ENCODE data around the gene TAPT1.
A peak's percentile ranks its signal among the peaks of the same experiment; 100 is the strongest.

Gene TAPT1

DNA sequence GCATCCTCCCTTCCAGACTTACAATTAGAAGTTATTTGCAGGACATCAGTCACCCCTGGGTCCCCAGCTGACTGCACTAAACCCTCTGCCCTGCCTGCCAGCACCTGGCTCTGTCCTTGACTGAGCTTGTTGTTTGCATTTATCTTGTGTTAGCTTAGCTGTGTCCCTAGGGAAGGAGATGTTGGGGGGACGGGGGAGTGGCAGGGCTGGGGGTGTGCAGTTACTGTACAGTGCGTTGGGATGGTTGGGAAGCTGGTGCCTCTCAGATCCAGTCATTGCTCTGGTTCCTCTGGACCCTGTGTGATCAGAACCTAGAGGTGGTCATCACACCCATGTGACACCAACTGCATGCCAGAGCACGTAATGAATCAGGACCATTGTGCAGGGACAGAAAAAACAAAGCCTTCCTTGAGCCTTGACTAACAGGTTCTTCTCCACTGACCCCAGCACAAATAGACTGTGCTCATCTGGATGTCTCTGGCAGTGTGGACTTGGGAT lies 109.7 kb downstream of the TAPT1 start:
- no peak for DNase-seq (ENCODE audit: low read depth)
- no peak overlapping the region for H3K4me3 ChIP-seq (ENCODE audit: low read length)
- TF ChIP-seq, protein P1, sequence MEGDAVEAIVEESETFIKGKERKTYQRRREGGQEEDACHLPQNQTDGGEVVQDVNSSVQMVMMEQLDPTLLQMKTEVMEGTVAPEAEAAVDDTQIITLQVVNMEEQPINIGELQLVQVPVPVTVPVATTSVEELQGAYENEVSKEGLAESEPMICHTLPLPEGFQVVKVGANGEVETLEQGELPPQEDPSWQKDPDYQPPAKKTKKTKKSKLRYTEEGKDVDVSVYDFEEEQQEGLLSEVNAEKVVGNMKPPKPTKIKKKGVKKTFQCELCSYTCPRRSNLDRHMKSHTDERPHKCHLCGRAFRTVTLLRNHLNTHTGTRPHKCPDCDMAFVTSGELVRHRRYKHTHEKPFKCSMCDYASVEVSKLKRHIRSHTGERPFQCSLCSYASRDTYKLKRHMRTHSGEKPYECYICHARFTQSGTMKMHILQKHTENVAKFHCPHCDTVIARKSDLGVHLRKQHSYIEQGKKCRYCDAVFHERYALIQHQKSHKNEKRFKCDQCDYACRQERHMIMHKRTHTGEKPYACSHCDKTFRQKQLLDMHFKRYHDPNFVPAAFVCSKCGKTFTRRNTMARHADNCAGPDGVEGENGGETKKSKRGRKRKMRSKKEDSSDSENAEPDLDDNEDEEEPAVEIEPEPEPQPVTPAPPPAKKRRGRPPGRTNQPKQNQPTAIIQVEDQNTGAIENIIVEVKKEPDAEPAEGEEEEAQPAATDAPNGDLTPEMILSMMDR (conservative IDR thresholded peaks at IDR 0.05; ENCODE audit: low read depth, low read length), result no peak

DNA sequence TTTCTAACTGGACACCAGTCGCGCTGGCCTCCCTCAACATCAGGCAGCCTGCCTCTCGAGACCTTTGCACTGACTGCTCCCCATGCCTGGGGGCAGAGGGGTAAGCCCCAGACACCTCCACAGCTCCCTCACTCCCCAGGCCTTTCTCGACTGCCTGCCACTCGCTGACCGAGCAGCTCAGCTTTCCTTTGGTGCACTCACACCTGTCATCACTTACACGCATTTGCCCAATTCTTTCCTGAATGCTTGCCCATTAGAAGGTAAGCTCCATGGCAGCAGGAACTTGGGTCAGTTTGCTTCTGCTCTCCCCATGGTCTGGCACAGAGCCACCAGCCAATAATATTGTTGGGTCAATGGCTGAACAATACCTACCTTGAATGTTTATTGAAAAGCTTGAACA lies 110.3 kb downstream of the TAPT1 start:
- TF ChIP-seq, protein P1 (conservative IDR thresholded peaks at IDR 0.05; ENCODE audit: low read depth, low read length), result no peak
- DNase-seq (ENCODE audit: low read depth), result no peak
- no peak overlapping the region for H3K4me3 ChIP-seq (ENCODE audit: low read length)

DNA sequence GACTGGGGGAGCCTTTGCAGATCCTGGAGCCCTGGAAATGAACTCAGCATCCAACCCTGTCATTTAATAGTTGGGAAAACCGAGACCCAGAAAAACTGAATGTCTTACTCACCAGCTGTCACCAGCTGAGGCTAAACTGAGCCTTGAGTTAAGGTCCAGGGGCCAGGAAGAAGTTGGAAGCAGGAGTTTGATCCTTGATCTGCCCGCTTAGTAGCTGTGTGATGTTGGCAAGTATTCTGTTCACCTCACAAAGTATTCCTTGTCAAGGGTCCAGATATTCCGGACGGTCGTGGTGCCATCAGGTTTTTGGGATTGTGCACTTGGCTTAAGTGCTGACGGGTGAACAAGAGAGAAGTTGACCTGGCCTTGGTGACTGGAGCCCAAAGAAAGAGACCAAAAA lies 111.7 kb downstream of the TAPT1 start:
- TF ChIP-seq, protein P1 (conservative IDR thresholded peaks at IDR 0.05; ENCODE audit: low read depth, low read length), result no peak
- no peak for DNase-seq (ENCODE audit: low read depth)
- H3K4me3 ChIP-seq (ENCODE audit: low read length), result no peak overlapping the region

DNA sequence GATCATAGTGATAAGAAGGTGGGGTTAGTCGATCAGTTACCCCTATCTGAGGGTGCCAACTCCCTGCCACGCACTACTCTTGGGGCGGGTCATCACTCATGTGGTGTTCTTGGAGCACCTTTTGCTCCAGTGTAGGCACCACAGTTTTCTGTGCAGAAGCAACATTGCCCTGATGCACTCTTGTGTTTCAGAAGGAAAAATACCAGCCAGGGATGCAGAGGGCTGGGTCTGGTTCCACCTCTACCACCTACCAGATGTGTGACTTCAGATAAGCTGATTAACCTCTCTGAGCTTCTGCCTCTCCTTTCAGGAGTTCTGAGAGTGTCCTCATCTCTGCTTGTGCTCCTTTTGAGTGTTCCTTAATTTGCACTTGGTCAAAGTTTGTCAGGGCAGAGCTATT lies 112.5 kb downstream of the TAPT1 start:
- TF ChIP-seq, protein P1 (conservative IDR thresholded peaks at IDR 0.05; ENCODE audit: low read depth, low read length), result no peak
- no peak for DNase-seq (ENCODE audit: low read depth)
- H3K4me3 ChIP-seq (ENCODE audit: low read length), result no peak overlapping the region

DNA sequence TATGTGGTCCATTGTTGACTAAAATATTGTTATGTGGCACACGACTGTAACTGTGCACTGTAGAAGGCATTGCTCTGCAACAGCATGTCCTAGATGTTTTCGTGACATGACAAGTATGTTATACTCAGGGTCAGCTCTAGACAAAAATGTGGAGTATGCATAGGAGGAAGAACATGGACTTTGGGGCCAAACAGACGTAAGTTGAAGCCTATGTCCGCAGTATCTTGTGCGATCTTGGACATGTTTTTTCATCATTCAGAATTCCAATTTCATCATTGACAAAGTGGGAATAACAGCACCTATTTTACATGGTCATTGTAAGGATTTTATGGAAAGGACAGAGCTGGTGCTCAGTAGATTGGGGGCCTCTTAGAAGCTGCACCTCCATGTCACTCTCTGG lies 114.7 kb downstream of the TAPT1 start:
- no peak for DNase-seq (ENCODE audit: low read depth)
- TF ChIP-seq, protein P1 (conservative IDR thresholded peaks at IDR 0.05; ENCODE audit: low read depth, low read length), result no peak

DNA sequence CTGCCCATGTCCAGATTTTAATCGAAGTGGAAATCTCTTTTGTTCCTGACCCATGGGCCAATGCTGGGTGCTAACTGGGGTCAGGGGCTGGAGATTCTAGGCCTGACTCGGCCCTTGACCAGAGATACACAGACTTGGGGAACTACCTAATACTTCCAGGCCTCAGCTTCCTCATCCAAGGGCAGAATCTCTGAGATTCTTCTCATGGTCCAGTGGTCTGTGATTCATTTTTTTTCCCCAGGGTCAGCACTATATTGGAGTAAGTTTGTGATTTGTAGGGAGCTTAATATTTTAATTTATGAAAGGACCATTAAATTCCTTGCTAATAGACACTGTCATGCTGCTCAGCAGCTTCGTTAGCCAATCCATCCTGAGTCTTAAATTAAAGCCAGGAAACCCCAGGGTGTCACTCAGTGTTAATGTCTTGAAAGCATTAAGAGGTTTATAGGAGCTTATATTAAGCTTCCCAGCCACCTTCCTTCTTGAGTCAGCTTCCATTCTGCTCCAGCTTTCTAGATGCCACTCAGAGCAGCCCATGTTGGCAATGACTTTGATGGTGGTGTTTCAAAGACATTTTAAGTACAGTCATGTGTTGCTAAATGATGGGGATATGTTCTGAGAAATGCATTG lies 115.5 kb downstream of the TAPT1 start:
- peak; percentile 97 for DNase-seq (ENCODE audit: low read depth)
- TF ChIP-seq, protein P1 (conservative IDR thresholded peaks at IDR 0.05; ENCODE audit: low read depth, low read length), result no peak
- H3K4me3 ChIP-seq (ENCODE audit: low read length), result no peak overlapping the region

More for the DNA sequence above, 114.7 kb downstream of the TAPT1 start:
- no peak overlapping the region for H3K4me3 ChIP-seq (ENCODE audit: low read length)

Data from retinal pigment epithelial cell (primary cell).